ENCODE results near the gene A3GALT2. TPM values are rescaled to one million over a fixed set of nuclear protein-coding genes. Genes with fewer than 3 reads are reported as not detected.

The A3GALT2 gene
- total RNA-seq, 1 experiment from 2014 or later, result not detected

DNA sequence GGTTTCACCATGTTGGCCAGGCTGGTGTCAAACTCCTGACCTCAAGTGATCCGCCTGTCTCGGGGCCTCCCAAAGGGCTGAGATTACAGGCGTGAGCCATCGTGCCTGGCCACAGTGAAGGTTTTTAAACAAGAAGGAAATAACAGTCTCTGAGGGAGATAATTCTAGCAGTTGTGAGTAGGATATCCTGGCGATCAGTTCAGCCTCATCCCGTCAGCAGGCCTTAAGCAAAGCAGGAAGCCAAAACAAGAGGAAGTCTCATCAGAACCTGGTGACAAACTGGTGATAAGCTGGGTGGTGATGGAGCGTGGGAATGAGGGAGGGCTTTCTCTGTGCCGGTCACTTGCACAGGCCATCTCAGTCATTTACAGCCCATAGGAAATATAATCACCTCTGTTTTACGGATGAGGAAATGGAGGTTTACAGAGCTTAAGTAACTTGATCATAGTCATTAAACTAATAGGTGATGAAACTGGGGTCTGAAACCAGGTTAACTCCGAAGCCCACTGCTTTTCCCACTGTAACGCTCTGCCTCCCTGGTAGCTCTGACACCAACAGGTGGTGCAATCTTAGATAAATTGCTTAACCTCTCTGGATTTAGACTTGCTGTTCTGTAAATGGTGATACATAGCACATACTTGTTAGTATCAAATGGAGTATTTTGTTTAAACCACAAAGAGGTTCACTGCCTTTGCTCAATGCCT, 40.8 kb upstream of the A3GALT2 start:
- no peaks in the 10 kb centered on the region for H3K27me3 Mint-ChIP-seq (ENCODE audit: insufficient read depth, unreplicated experiment)
- peaks cover 6% of the 10 kb centered on the region for H3K4me1 Mint-ChIP-seq (ENCODE audit: insufficient read depth, unreplicated experiment)
- H3K27ac Mint-ChIP-seq (ENCODE audit: low read depth, unreplicated experiment), result peak overlapping the region; percentile 82
- intact Hi-C loops (cut with micrococcal nuclease), result no loop called here
- no peak for TF ChIP-seq CTCF (IDR thresholded peaks at IDR 0.05; ENCODE audit: unreplicated experiment)
- ChIA-PET CTCF (interaction anchor here (0.5 to 13.2 kb wide), 6 partner anchors 65 to 935 kb away, joined by 3 to 180 read pairs (median 4); no protein-coding TSS in a partner anchor), POLR2A (interaction anchor here (2.2 kb wide), 1 partner anchor 11 kb away, joined by 8 read pairs; no protein-coding TSS in a partner anchor)
- no peaks in the 10 kb centered on the region for H3K9me3 Mint-ChIP-seq (ENCODE audit: unreplicated experiment)
- DNase-seq (ENCODE audit: unreplicated experiment), result no peak
- no TSS peak for BruUV-seq (replicated peaks)
- no peak overlapping the region for H3K4me3 Mint-ChIP-seq (ENCODE audit: unreplicated experiment)
- peaks cover 13% of the 10 kb centered on the region for H3K36me3 Mint-ChIP-seq (ENCODE audit: insufficient read depth, unreplicated experiment)

DNA sequence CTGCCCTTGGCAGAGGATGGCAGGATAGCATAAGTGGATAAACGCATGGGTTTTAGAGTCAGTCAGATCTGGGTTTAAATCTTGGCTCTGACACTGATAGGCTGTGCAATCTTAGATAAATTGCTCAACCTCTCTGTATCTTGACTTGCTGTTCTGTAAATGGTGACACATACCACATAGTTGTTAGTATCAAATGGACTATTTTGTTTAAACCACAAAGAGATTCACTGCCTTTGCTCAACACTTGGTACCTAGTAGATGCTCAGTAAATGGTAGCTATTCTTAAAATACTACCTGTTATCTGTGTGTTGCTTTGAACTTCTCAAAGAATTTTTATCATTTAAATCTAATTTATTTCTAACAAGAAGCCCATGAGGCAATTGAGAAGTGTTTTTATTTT, 39.5 kb upstream of the A3GALT2 start:
- H3K9me3 Mint-ChIP-seq (ENCODE audit: unreplicated experiment), result no peaks in the 10 kb centered on the region
- ChIA-PET CTCF (interaction anchor here (0.6 to 13.2 kb wide), 5 partner anchors 12 to 111 kb away, joined by 3 to 180 read pairs (median 4); no protein-coding TSS in a partner anchor), POLR2A (interaction anchor here (1.2 to 2.2 kb wide), 2 partner anchors 10 to 12 kb away, joined by 4 to 8 read pairs; no protein-coding TSS in a partner anchor)
- peaks cover 6% of the 10 kb centered on the region for H3K4me1 Mint-ChIP-seq (ENCODE audit: insufficient read depth, unreplicated experiment)
- intact Hi-C loops (cut with micrococcal nuclease), result no loop called here
- no TSS peak for BruUV-seq (replicated peaks)
- no peak for DNase-seq (ENCODE audit: unreplicated experiment)
- H3K36me3 Mint-ChIP-seq (ENCODE audit: insufficient read depth, unreplicated experiment), result peaks cover 8% of the 10 kb centered on the region
- no peak overlapping the region for H3K4me3 Mint-ChIP-seq (ENCODE audit: unreplicated experiment)
- H3K27me3 Mint-ChIP-seq (ENCODE audit: insufficient read depth, unreplicated experiment), result no peaks in the 10 kb centered on the region
- no peak for TF ChIP-seq CTCF (IDR thresholded peaks at IDR 0.05; ENCODE audit: unreplicated experiment)
- H3K27ac Mint-ChIP-seq (ENCODE audit: low read depth, unreplicated experiment), result no peak overlapping the region

- intact Hi-C loops (cut with micrococcal nuclease), result no loop called here
- Mint-ChIP-seq H3K9me3 (ENCODE audit: unreplicated experiment) (no peaks in the 10 kb centered on the region), H3K27me3 (ENCODE audit: insufficient read depth, unreplicated experiment) (no peaks in the 10 kb centered on the region), H3K36me3 (ENCODE audit: insufficient read depth, unreplicated experiment) (peaks cover 7% of the 10 kb centered on the region), H3K4me1 (ENCODE audit: insufficient read depth, unreplicated experiment) (peaks cover 6% of the 10 kb centered on the region), H3K4me3 (ENCODE audit: unreplicated experiment) (no peak overlapping the region), H3K27ac (ENCODE audit: low read depth, unreplicated experiment) (no peak overlapping the region)
- CTCF ChIA-PET, result interaction anchor here (0.6 to 13.2 kb wide), 4 partner anchors 13 to 96 kb away, joined by 3 to 180 read pairs (median 6); no protein-coding TSS in a partner anchor
- no TSS peak for BruUV-seq (replicated peaks)
- POLR2A ChIA-PET, result interaction anchor here (0.7 to 2.2 kb wide), 3 partner anchors 10 to 21 kb away, joined by 3 to 8 read pairs (median 4); no protein-coding TSS in a partner anchor
- no peak for TF ChIP-seq CTCF (IDR thresholded peaks at IDR 0.05; ENCODE audit: unreplicated experiment)
- DNase-seq (ENCODE audit: unreplicated experiment), result no peak
These were observed 39.0 kb upstream of the A3GALT2 start for GRCh38 chr1:33359931-33360330.

DNA sequence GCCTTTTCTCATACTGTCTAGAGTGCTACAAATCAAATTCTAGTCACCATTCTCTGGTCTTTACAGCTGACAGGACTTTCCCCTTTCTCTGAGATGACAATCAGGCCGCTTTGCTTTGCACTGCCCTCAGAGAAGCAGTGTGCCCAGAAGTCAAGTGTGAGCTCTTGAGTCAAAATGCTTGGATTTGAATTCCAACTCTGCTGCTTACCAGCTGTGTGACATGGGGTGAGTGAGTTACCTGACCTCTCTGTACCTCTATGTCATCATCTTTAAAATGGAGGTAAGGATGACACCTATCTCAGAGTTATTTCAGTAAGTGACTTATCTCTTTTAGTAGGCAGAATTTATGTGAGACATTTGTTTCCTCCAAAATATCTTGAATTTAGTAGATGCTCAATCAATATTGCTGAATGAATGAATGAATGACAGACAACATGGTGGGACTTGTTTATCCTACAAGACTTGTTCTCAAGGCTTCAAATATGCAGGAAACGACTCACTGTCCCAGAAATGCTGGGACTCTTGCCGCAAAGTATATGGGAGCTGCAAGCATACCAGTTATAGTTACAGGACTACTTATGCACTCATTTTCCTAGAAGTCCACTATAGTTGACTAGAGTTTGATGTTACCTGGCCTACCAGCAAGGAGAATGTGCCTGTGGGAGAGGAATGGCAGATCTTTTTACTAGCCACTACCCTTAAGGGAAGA, 38.1 kb upstream of the A3GALT2 start:
- Mint-ChIP-seq H3K4me1 (ENCODE audit: insufficient read depth, unreplicated experiment) (no peaks in the 10 kb centered on the region), H3K36me3 (ENCODE audit: insufficient read depth, unreplicated experiment) (peaks cover under 1% of the 10 kb centered on the region), H3K4me3 (ENCODE audit: unreplicated experiment) (no peak overlapping the region), H3K9me3 (ENCODE audit: unreplicated experiment) (no peaks in the 10 kb centered on the region), H3K27me3 (ENCODE audit: insufficient read depth, unreplicated experiment) (no peaks in the 10 kb centered on the region), H3K27ac (ENCODE audit: low read depth, unreplicated experiment) (no peak overlapping the region)
- CTCF ChIA-PET, result interaction anchor here (0.6 to 13.2 kb wide), 3 partner anchors 14 to 1457 kb away, joined by 3 to 180 read pairs (median 8); no protein-coding TSS in a partner anchor
- no peak for TF ChIP-seq CTCF (IDR thresholded peaks at IDR 0.05; ENCODE audit: unreplicated experiment)
- POLR2A ChIA-PET, result interaction anchor here (0.7 kb wide), 1 partner anchor 20 kb away, joined by 3 read pairs; no protein-coding TSS in a partner anchor
- intact Hi-C loops (cut with micrococcal nuclease), result no loop called here
- no peak for DNase-seq (ENCODE audit: unreplicated experiment)
- no TSS peak for BruUV-seq (replicated peaks)

All from MCF 10A (cell line).